NT2/D1 (cell line): ENCODE results near the gene MVP.

ENCODE experiments used
- DNase-seq: peaks from one replicate; pipeline ENCODE4 v3.0.0-alpha.2; 2011; ENCODE audit warnings: low read depth, low spot score
- H3K27me3 ChIP-seq: 2 replicates; pipeline ENCODE4 v1.6.0; 2011; ENCODE audit warnings: mild to moderate bottlenecking; ENCODE audit not compliant: insufficient read length, insufficient read depth
- H3K36me3 ChIP-seq: 2 replicates; pipeline ENCODE4 v1.6.1; 2011; ENCODE audit warnings: mild to moderate bottlenecking, low read length, mixed read lengths; ENCODE audit not compliant: insufficient read depth, insufficient read length
- H3K4me1 ChIP-seq: 2 replicates; pipeline ENCODE4 v1.5.1; 2011; ENCODE audit not compliant: insufficient read depth, insufficient read length
- H3K4me3 ChIP-seq: 2 replicates; pipeline ENCODE4 v1.5.1; 2011; ENCODE audit warnings: low read depth; ENCODE audit not compliant: insufficient read length
- H3K9ac ChIP-seq: 2 replicates; pipeline ENCODE4 v1.6.0; 2011; ENCODE audit warnings: low read depth; ENCODE audit not compliant: insufficient read length
- H3K9me3 ChIP-seq: 2 replicates; pipeline ENCODE4 v1.5.1; 2011; ENCODE audit warnings: mild to moderate bottlenecking, low read length; ENCODE audit not compliant: insufficient read depth
- SUZ12 ChIP-seq: IDR thresholded peaks from 2 replicates; pipeline ENCODE4 v1.6.1; 2011; ENCODE audit not compliant: insufficient read length, insufficient read depth; ENCODE audit errors: extremely low read depth
- YY1 ChIP-seq: IDR thresholded peaks from 2 replicates; pipeline ENCODE4 v1.6.1; 2011; ENCODE audit not compliant: insufficient read length, insufficient read depth
- ZNF274 ChIP-seq: IDR thresholded peaks from 2 replicates; pipeline ENCODE4 v1.6.1; 2011; ENCODE audit warnings: mild to moderate bottlenecking, low read depth, low read length

MVP gene

DNA sequence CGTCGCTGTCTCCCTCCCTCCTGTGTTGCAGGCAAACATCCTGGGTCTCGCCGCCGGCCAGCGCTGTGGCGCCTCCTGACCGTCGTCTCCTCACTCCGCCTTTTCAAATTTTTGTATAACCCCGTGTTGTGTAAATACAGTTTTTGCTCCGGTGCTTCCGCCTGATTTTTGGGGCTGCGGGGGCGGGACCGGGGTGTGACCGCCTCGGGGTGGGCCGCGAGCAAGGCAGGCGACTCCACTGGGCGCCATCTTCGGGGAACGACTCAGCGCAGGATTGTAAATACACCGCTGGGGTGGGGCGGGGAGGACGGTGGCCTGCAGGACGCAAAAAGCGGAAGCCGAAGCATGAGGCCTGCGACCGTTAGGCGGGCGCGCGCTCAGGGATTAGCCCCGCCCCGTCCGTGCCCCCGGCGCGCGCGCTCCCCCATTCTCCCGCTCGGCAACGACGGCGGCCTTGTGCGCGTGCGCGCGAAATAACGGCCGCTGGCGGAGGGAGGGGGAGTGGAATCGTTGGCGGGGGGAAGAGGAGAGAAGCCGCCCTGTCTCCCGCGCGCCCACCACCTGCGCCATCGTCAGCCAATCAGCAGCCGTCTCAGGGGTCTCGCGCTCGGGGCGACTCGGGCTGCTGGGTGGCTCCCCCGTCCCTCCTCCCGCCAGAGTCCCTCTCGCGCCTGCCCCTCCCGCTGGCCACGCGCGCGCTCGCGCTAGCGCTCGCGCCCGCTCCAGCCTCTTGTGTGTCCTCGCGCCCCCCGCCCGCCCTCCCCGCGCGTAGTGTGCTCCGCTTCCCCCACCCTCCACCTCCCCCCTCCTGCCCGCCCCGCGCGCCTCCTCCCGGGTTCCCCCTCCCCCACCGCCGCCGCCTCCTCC, 14.8 kb upstream of the MVP start:
- Histone ChIP-seq H3K27me3 (no peaks in the 10 kb centered on the region), H3K9me3 (no peaks in the 10 kb centered on the region), H3K36me3 (peaks cover 77% of the 10 kb centered on the region), H3K4me1 (peaks cover 26% of the 10 kb centered on the region), H3K4me3 (peak overlapping the region; percentile 73), H3K9ac (peak overlapping the region; percentile 94)
- TF ChIP-seq ZNF274 (no peak), YY1 (peak; percentile 75), SUZ12 (no peak)
- peak; percentile 96 for DNase-seq

DNA sequence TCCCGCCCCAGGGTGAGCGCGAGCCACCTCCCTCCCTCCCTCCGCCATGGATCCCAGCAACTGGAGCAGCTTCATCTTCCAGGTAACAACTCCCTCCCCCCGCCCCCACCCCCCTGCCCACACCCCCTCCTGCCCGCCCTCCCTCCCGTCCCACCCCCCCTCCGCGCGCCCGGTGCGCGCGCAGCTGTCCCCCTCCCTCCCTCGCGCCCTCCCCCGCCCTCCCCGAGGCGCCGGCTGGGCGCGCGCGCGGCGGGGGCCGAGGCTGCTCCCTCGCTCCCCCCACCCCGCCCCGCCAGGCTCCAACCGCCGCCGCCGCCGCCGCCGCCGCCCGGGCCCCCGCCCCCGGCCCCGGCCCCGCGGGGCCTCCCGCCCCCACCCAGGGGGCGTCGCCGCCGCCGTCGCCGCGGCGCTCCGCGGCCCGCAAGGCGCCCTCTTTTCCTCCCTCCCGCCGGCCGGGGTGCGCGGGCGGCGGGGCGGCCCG, 14.1 kb upstream of the MVP start, which contains the start of gene MAZ:
TSS of gene MAZ (plus strand) at position 431 of the 481 bp plus-strand sequence. CDS start 173 bp downstream, outside the sequence.
- Histone ChIP-seq H3K9ac (peak within 1 kb of the TSS; percentile 100), H3K36me3 (peaks cover 73% of the 10 kb centered on the region), H3K27me3 (no peaks in the 10 kb centered on the region), H3K9me3 (no peaks in the 10 kb centered on the region), H3K4me3 (peak within 1 kb of the TSS; percentile 100), H3K4me1 (peaks cover 26% of the 10 kb centered on the region)
- TF ChIP-seq YY1 = no peak
- no peak for TF ChIP-seq SUZ12
- no peak for TF ChIP-seq ZNF274
- no peak for DNase-seq

DNA sequence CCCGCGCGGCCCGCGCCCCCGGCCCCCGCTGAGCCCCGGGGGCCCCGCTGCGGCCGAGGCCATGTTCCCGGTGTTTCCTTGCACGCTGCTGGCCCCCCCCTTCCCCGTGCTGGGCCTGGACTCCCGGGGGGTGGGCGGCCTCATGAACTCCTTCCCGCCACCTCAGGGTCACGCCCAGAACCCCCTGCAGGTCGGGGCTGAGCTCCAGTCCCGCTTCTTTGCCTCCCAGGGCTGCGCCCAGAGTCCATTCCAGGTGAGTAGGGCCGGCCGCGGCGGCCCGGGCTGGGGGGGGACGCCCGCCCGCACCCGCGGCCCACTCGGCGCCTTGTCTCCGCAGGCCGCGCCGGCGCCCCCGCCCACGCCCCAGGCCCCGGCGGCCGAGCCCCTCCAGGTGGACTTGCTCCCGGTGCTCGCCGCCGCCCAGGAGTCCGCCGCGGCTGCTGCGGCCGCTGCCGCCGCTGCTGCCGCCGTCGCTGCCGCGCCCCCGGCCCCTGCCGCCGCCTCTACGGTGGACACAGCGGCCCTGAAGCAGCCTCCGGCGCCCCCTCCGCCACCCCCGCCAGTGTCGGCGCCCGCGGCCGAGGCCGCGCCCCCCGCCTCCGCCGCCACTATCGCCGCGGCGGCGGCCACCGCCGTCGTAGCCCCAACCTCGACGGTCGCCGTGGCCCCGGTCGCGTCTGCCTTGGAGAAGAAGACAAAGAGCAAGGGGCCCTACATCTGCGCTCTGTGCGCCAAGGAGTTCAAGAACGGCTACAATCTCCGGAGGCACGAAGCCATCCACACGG, 13.4 kb upstream of the MVP start:
- Histone ChIP-seq H3K36me3 (peaks cover 67% of the 10 kb centered on the region), H3K4me1 (peaks cover 26% of the 10 kb centered on the region), H3K4me3 (peak overlapping the region; percentile 100), H3K27me3 (no peaks in the 10 kb centered on the region), H3K9ac (peak overlapping the region; percentile 100), H3K9me3 (no peaks in the 10 kb centered on the region)
- DNase-seq = peak; percentile 60
- TF ChIP-seq ZNF274 = no peak

DNA sequence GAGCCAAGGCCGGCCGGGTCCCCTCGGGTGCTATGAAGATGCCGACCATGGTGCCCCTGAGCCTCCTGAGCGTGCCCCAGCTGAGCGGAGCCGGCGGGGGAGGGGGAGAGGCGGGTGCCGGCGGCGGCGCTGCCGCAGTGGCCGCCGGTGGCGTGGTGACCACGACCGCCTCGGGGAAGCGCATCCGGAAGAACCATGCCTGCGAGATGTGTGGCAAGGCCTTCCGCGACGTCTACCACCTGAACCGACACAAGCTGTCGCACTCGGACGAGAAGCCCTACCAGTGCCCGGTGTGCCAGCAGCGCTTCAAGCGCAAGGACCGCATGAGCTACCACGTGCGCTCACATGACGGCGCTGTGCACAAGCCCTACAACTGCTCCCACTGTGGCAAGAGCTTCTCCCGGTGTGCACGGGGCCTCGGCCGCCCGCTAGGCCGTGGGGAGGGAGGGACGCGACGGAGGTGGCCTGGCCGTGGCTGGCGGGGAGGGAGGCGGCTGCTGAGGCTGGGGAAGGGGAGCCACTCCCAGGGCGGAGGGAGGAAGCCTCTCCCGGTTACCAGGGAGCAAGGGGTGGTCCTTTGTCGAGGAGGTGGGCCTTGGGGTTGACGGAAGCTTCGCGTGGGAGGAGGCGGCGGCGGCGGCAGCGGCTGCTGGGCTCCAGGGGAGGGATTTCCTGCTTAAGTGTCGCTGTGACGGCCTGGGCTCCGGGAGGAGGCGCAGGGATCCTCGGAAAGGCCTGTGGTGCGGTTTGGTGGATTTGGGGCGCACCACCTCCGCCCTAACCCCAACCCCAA, 12.6 kb upstream of the MVP start:
- peak overlapping the region; percentile 100 for H3K9ac ChIP-seq
- H3K27me3 ChIP-seq = no peaks in the 10 kb centered on the region
- peaks cover 26% of the 10 kb centered on the region for H3K4me1 ChIP-seq
- DNase-seq = no peak
- H3K9me3 ChIP-seq = no peaks in the 10 kb centered on the region
- H3K4me3 ChIP-seq = peak overlapping the region; percentile 100
- peaks cover 59% of the 10 kb centered on the region for H3K36me3 ChIP-seq
- no peak for TF ChIP-seq SUZ12
- no peak for TF ChIP-seq ZNF274
- TF ChIP-seq YY1 = no peak

DNA sequence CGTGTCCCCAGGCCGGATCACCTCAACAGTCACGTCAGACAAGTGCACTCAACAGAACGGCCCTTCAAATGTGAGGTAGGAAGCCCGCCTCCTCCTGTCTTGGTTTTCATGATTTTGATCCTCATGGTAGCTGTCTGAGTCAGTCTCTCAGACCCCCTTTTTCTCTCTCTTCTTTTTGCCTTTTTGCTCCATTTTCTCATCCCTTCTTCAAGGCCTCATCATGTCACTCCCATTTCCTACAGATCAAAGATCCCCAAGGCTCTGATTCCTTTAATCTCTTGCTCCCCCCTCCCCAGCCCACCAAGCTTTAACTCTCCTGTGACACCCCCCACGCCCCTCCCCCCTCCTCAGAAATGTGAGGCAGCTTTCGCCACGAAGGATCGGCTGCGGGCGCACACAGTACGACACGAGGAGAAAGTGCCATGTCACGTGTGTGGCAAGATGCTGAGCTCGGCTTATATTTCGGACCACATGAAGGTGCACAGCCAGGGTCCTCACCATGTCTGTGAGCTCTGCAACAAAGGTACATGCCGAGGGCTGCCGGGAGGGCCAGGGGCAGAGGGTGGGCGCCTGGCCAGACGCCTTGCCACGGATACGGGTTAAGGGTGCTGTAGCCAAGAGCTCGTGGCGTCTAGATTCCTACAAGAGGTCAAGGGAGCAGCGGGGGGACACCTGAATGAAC, 11.9 kb upstream of the MVP start:
- H3K27me3 ChIP-seq = no peaks in the 10 kb centered on the region
- peaks cover 23% of the 10 kb centered on the region for H3K4me1 ChIP-seq
- H3K4me3 ChIP-seq = peak overlapping the region; percentile 100
- peaks cover 52% of the 10 kb centered on the region for H3K36me3 ChIP-seq
- TF ChIP-seq YY1 = no peak
- TF ChIP-seq SUZ12 = no peak
- no peak for TF ChIP-seq ZNF274
- no peak for DNase-seq
- H3K9me3 ChIP-seq = no peaks in the 10 kb centered on the region
- H3K9ac ChIP-seq = peak overlapping the region; percentile 100

DNA sequence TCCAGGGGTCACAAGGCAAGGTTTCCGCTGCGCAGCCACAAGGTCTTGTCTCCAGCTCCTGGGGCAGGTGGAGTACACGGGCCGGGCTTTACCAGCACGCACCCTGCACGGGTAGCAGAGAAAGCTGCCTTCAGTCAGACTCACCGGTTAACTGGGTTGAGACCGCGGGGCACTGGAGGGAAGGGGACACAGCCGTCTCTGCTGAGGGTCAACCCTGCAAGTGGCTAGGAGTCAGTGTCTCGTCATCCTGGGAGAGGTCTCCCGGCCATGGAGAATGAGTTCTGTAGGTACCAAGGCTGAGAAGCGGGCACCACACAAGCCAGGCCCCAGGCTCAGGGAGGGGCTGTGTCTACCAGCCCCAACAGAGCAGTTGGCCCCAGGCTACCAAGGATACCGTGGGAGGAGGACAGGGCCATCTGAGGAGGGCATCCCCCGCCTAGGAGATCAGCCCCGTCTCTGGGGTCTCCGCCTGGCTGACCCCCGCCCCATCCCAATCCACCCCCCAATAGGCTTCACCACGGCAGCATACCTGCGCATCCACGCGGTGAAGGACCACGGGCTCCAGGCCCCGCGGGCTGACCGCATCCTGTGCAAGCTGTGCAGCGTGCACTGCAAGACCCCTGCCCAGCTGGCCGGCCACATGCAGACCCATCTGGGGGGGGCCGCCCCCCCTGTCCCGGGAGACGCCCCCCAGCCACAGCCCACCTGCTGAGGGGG, 11.1 kb upstream of the MVP start:
- Histone ChIP-seq H3K27me3 (no peaks in the 10 kb centered on the region), H3K9me3 (no peaks in the 10 kb centered on the region), H3K4me1 (peaks cover 25% of the 10 kb centered on the region), H3K36me3 (peaks cover 44% of the 10 kb centered on the region), H3K4me3 (peak overlapping the region; percentile 100), H3K9ac (peak overlapping the region; percentile 100)
- TF ChIP-seq SUZ12 (no peak), YY1 (no peak), ZNF274 (no peak)
- no peak for DNase-seq
